GM12874 (cell line): ENCODE measurements around the gene TRDN.

ENCODE experiments used
- CTCF ChIP-seq: IDR thresholded peaks from 2 replicates; pipeline ENCODE4 v1.5.1; 2011; ENCODE audit warnings: low read depth, mild to moderate bottlenecking, control low read depth, low read length, moderate library complexity; ENCODE audit not compliant: insufficient read depth

Gene TRDN

GRCh38 chr6:123263981-123264380 lies 372.8 kb downstream of the TRDN start:
- no peak for TF ChIP-seq CTCF

GRCh38 chr6:123240626-123241025 lies 396.1 kb downstream of the TRDN start:
- TF ChIP-seq CTCF = no peak

- TF ChIP-seq CTCF = no peak
These were observed 403.4 kb downstream of the TRDN start for GRCh38 chr6:123233336-123233735.

GRCh38 chr6:123226398-123226797 lies 410.4 kb downstream of the TRDN start:
- no peak for TF ChIP-seq CTCF

DNA sequence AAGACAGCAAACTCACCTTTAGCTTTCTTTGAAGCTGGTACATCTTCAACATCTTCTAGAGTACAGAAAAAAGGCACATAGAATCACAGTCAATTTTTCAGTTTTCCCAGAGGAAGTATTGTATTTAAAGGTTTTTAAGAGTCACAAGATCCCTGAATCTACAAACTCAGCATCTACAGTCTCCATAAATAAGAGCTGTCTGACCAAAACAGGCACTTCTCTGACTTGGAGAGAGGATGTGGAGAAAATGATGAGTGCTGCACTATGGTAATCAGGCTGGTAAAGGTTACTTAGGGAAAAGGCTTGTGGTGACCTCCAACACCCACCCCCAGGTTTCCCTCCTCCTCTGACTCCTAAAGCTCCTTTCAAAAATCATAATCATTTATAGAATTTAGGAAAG lies 412.7 kb downstream of the TRDN start:
- no peak for TF ChIP-seq CTCF

- no peak for TF ChIP-seq CTCF
These were observed 413.3 kb downstream of the TRDN start for GRCh38 chr6:123223461-123223860.

GRCh38 chr6:123215211-123215610 lies 421.5 kb downstream of the TRDN start:
- TF ChIP-seq CTCF = no peak

GRCh38 chr6:123214433-123214832 lies 422.3 kb downstream of the TRDN start:
- no peak for TF ChIP-seq CTCF
